CD1c-positive myeloid dendritic cell (primary cell): ENCODE results near the gene SPRR3.
"Not testable (repeated sequence)": the region's sequence is repeated elsewhere in the genome, so short reads cannot be mapped to it uniquely, and the experiment has no call there.

ENCODE experiments used
- DNase-seq: peaks from one replicate; pipeline ENCODE4 v3.0.0-alpha.2; 2016; ENCODE audit errors: extremely low spot score

Gene SPRR3

GRCh38 chr1:152983234-152983633 lies 18.3 kb upstream of the SPRR3 start:
- no peak for DNase-seq

- DNase-seq = no peak
These were observed 17.8 kb upstream of the SPRR3 start, which contains the start of gene SPRR1A for GRCh38 chr1:152983743-152984142. SPRR1A (plus strand) TSS chr1:152984081; CDS start chr1:152985231, 1,150 bp downstream.

- no peak for DNase-seq
These were observed 15.0 kb upstream of the SPRR3 start for GRCh38 chr1:152986578-152986977.

GRCh38 chr1:152993186-152993585 lies 8.4 kb upstream of the SPRR3 start:
- no peak for DNase-seq

- no peak for DNase-seq
These were observed 5.7 kb upstream of the SPRR3 start for GRCh38 chr1:152995842-152996241.

GRCh38 chr1:152996633-152997400 lies 4.7 kb upstream of the SPRR3 start:
- DNase-seq = no peak

GRCh38 chr1:152997901-152998300 lies 3.6 kb upstream of the SPRR3 start:
- DNase-seq = no peak

GRCh38 chr1:152998476-152998875 lies 3.1 kb upstream of the SPRR3 start:
- no peak for DNase-seq

- no peak for DNase-seq
These were observed 1.7 kb upstream of the SPRR3 start for GRCh38 chr1:152999818-153000217.

- no peak for DNase-seq
These were observed 1.3 kb upstream of the SPRR3 start for GRCh38 chr1:153000294-153000693.

GRCh38 chr1:153011235-153011758 lies 9.7 kb downstream of the SPRR3 start:
- DNase-seq = not testable (repeated sequence)

- DNase-seq = not testable (repeated sequence)
These were observed 20.3 kb downstream of the SPRR3 start for GRCh38 chr1:153021829-153022228.

- DNase-seq = not testable (repeated sequence)
These were observed 20.8 kb downstream of the SPRR3 start for GRCh38 chr1:153022340-153022739.

GRCh38 chr1:153023109-153023508 lies 21.6 kb downstream of the SPRR3 start:
- no peak for DNase-seq

- no peak for DNase-seq
These were observed 22.9 kb downstream of the SPRR3 start for GRCh38 chr1:153024413-153024812.

- no peak for DNase-seq
These were observed 24.2 kb downstream of the SPRR3 start for GRCh38 chr1:153025797-153026196.

GRCh38 chr1:153028766-153029165 lies 27.2 kb downstream of the SPRR3 start:
- DNase-seq = no peak

GRCh38 chr1:153030895-153031294 lies 29.3 kb downstream of the SPRR3 start, which contains the start of gene SPRR1B:
SPRR1B (plus strand) TSS chr1:153031203; CDS start chr1:153032346, 1,143 bp downstream.
- no peak for DNase-seq

GRCh38 chr1:153032073-153032472 lies 30.5 kb downstream of the SPRR3 start:
- no peak for DNase-seq

- no peak for DNase-seq
These were observed 31.2 kb downstream of the SPRR3 start for GRCh38 chr1:153032677-153033308.

- no peak for DNase-seq
These were observed 33.7 kb downstream of the SPRR3 start for GRCh38 chr1:153035211-153035610.

- no peak for DNase-seq
These were observed 39.5 kb downstream of the SPRR3 start, which contains the start of gene SPRR2D for GRCh38 chr1:153040950-153041631. SPRR2D (minus strand) TSS chr1:153041120; CDS start chr1:153040346, 774 bp downstream.
